Measurements from ENCODE around the gene ZNF417. TPM values are rescaled to one million over a fixed set of nuclear protein-coding genes. Genes with fewer than 3 reads are reported as not detected.
A peak's percentile ranks its signal among the peaks of the same experiment; 100 is the strongest.

The ZNF417 gene
- 5.9 and 7.4 TPM in 2 replicates for total RNA-seq (2014; rRNA removed; shearing (Covaris generic))

DNA sequence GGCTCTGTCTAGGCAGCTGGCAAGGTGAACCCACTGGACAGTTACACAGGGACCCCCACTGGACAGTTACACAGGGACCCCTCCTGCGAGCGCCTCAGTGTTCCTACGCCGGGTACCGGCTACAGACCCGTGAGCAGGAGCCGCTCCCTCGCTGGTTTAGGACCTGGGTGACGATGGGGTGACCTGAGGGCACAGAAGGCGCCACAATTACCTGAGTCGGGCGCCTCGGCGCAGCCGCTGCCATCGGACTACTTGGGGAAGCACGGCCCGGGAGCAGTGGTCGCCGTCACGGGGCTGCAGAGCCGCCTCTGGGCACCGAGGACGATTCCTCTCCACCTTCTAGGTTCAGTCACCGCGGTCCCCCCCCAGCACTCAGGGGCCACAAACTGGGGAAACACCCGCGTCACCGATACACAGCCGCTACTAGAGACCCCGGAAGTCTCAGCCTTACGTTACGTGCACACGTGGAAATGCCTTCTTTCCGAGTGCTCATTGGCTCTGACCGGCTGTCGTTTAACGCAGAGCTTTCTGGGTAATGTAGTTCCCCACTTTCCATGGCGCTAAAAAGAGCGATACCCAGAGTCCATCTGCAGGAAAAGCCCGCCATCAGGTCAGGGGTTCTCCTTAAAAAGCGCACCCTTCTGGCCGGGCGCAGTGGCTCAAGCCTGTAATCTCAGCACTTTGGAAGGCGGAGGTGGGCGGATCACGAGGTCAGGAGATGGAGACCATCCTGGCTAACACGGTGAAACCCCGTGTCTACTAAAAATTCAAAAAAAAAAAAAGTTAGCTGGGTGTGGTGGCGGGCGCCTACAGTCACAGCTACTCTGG is at the start of gene ZNF417:
Gene ZNF417, minus strand, starts transcription at position 425 of the 828 bp plus-strand sequence. Its CDS starts 181 bp downstream, at position 244.
- DNase-seq (ENCODE audit: low read depth), result peak; percentile 96

GRCh38 chr19:57964761-57965160 is 48.4 kb upstream of the ZNF417 start:
- no peak for DNase-seq (ENCODE audit: low read depth)

GRCh38 chr19:57961785-57962184 is 45.4 kb upstream of the ZNF417 start:
- no peak for DNase-seq (ENCODE audit: low read depth)

- no peak for DNase-seq (ENCODE audit: low read depth)
These were observed 38.6 kb upstream of the ZNF417 start for GRCh38 chr19:57954996-57955395.

DNA sequence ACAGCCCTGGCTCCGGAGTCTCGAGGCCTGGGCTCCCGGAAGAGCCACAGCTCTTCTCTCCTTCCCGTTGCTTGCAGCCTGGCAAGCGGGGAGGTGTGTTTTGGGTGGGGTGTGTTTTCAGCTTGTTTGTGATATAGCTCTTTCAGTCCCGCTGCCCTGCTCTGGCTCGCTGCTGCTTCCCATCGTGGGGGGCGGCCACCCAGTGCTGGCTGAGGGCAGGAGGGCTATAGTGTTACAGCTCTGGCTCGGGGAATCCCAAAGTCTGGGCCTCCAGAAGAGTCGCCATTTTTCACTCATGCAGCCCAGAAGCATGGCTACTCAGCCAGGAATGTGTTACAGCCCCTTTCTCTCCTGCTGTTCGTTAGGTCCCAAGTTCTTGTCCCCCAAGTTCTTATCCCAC is 33.3 kb upstream of the ZNF417 start:
- no peak for DNase-seq (ENCODE audit: low read depth)

DNA sequence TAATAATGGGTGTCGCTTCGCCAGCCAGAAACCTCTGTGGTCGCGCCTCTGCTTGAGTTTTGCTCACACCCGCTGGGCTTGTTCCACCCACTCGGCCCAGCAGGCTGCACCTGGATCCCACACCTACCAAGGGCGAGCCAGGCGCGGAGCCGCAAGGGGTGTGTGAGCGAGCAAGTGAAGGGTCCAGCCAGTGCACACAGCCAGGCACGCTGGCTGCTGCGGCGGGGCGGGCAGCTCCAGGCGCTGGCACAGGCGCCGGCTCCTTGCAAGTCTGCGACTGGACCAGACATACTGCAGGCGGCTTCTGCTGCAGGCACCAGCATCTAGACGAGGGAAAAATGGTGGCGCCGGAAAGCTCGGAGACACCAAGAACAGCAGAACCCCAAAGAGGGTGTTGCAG is 32.9 kb upstream of the ZNF417 start:
- no peak for DNase-seq (ENCODE audit: low read depth)

DNA sequence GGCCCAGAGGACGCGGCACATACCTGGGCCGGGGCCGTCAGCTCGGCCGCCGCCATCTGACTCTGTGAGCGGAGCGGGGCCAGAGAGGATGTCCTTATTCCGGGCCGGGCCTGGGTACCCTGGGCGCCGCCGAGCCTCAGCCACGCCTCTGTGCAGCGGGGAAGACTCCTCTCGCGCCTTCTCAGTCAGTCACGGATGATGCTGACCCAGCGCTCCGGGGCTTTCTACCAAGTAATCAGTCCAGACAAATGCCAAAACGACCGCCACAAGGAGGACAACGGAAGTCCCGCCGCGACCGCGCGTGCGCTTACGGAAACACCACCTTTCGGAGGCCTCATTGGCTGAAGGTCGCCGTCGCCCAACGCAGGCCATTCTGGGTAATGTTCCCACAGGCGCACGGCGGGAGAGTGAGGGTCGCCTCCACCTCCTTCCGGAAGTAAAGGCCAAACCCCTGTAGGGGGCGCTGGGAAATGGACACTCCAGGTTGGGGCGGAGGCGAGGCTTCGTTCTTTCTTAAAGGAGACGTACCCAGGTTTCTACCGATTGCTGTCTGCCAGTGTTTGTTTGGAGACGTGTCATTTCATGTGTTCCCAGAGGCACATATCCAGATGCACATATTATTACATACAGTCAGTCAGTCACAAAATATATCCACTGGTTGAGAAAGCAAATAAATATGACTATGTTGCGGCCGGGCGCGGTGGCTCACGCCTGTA is 31.2 kb upstream of the ZNF417 start, which contains the start of gene ZNF256:
Gene ZNF256, minus strand, starts transcription at position 288 of the 716 bp plus-strand sequence. Its CDS starts 232 bp downstream, at position 56.
- DNase-seq (ENCODE audit: low read depth), result peak; percentile 96

DNA sequence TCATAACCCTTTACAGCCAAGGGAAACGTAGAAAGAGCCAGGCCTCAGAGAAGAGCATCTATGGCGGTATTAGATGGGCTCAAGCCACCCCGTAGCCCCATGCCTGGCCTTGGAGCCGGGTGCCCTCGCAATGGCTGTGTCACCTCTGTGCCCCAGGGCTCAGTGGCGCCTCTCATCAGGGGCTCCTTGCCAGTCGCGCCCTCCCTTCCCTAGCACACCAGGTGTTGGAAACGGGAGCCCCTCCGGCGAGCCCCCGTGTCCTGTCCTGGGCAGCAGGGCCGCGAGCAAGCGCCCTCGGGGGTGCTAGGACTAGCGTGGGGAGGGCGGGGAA is 30.7 kb upstream of the ZNF417 start:
- peak; percentile 10 for DNase-seq (ENCODE audit: low read depth)

DNA sequence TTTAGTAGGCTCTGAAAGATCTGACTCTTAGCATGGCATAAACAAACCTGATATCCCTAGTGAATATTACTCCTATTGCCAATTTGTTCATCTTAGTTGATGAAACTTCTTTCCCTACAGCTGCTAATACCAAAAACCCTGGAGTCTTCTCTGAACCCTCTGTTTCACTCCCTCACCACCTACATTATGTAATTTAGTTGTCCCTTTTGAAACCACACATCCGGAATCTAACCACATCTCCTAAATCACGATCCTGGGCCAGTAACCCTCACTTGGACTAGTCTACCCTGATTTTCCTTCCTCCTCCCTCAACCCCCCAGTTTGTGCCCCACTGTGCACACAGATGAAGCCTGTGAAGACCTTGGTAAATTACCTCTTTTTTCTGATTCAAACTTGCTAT is 29.9 kb upstream of the ZNF417 start:
- no peak for DNase-seq (ENCODE audit: low read depth)

GRCh38 chr19:57941593-57941992 is 25.2 kb upstream of the ZNF417 start:
- DNase-seq (ENCODE audit: low read depth), result no peak

GRCh38 chr19:57935731-57936130 is 19.3 kb upstream of the ZNF417 start:
- DNase-seq (ENCODE audit: low read depth), result no peak

DNA sequence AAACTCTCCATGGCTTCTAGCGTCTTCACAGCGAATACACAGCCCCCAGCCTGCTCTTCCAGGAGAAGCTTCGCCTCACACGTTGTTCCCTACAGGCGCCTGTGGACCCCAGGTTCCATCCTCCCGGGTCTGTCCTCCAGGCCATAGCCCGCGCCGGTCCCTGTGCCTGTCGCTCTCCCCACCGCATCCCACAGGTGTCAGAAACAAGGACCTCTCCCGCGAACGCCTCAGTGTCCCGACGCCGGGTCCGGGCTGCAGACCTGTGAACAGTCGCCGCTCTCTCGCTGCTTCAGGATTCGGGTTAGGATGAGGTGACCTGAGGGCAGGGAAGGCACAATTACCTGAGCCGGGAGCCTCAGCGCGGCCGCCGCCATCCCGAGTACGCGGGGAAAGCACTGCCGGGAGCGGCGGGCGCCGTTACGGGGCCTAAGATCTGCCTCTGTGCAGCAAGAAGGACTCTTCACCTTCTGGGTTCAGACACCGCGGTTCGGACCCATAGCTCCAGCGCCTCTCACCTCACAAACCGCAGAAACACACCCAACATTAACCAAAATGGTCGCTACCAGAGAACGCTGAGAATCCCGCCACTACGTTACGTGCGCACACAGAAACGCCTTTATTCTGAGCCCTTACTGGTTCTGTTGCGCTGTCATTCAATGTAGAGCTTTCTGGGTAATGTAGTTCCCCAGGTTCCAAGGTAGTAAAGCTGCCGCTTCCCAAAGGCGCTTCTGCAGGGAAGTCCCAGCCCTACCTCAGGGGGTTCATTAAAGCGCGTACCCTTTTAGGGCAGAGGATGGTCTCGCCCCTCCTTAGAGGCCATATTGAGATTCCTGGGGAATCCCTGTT is 18.7 kb upstream of the ZNF417 start, which contains the start of gene ZNF418:
Gene ZNF418, minus strand, starts transcription at position 583 of the 846 bp plus-strand sequence. CDS start 1,580 bp downstream, outside the sequence.
- DNase-seq (ENCODE audit: low read depth), result peak; percentile 82

- no peak for DNase-seq (ENCODE audit: low read depth)
These were observed 11.2 kb upstream of the ZNF417 start for GRCh38 chr19:57927587-57927986.

- no peak for DNase-seq (ENCODE audit: low read depth)
These were observed 1.9 kb downstream of the ZNF417 start for GRCh38 chr19:57914531-57914930.

DNA sequence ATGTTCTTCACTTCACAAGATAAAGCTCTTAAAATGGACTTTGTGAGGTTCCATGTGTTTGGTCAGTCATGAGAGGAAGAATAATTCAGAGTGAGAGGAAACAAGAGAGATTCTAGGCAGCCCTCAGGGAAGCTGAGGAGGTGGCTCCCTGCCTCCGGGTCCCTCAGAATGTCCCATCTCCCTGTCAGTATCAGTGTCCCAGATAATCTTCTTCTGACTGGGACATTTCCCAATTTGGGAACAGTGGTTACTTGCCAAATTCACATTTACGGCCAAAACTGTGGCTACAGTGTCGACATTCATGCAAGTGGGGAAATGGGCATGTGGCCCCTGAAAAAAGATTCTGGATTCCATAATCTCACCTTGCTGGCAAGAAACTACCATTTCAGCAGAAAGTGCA is 9.0 kb downstream of the ZNF417 start:
- no peak for DNase-seq (ENCODE audit: low read depth)

GRCh38 chr19:57905258-57905657 is 11.1 kb downstream of the ZNF417 start:
- DNase-seq (ENCODE audit: low read depth), result no peak

- DNase-seq (ENCODE audit: low read depth), result no peak
These were observed 12.7 kb downstream of the ZNF417 start for GRCh38 chr19:57903618-57904184.

DNA sequence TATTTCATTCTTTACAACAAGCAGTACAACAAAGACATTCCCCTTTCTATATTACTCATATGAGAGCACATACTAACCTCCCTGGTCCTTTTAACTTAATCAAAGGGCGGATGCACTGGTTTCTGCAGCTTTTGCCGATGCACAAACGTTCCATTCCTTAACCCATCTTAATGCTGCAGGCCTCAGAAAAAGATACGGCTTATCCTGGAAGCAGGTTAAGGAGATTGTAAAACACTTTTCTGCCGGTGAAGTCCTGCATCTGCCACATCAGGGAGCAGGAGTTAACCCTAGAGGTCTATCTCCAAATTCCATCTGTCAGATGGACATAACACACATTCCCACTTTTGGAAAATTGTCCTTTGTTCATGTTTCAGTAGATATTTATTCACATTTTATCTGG is 16.1 kb downstream of the ZNF417 start:
- DNase-seq (ENCODE audit: low read depth), result no peak

DNA sequence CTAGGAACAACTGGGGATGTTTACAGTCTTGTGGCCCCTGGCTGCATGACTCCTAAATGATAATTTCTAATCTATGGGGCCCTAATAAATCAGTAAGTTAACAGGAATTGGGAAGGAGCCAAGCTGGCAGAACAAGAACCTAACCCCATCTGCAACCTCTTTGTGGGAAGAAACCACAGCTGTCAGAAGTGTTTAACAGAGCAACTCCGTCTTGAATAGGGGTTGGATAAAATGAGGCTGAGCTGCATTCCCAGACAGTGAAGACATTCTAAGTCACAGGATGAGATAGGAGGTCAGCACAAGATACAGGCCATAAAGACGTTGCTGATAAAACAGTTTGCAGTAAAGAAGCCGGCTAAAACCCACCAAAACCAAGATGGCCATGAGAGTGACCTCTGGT is 25.7 kb downstream of the ZNF417 start:
- DNase-seq (ENCODE audit: low read depth), result peak; percentile 67

DNA sequence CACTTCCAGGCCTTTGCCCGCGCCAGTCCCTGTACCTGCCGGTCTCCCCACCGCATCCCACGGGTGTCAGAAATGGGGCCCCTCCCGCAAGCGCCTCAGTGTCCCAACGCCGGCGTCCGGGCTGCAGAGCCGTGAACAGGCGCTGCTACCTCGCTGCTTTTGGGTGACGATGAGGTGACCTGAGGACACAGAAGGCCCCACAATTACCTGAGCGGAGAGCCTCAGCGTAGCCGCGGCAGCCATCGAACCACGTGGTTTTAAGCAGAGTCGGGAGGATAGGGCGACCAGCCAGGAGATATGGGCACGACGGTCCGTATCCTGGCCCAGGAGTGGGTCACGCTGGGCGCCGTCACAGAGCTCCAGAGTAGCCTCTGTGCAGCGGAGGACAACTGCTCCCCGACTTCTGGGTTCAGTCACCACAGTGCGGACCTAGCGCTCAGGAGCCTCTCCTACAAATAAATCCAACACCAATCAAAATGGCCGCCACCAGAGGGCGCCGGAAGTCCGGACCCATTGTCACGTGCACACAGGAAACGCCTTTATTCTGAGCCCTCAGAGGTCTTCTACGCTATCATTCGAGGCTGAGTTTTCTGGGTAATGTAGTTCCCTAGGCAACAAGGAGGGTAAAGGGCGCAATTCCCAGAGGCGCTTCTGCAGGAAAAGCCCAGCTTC is 27.7 kb downstream of the ZNF417 start, which contains the start of gene ZNF814:
Gene ZNF814, minus strand, starts transcription at position 478 of the 672 bp plus-strand sequence. Its CDS starts 235 bp downstream, at position 243.
- DNase-seq (ENCODE audit: low read depth), result peak; percentile 47

DNA sequence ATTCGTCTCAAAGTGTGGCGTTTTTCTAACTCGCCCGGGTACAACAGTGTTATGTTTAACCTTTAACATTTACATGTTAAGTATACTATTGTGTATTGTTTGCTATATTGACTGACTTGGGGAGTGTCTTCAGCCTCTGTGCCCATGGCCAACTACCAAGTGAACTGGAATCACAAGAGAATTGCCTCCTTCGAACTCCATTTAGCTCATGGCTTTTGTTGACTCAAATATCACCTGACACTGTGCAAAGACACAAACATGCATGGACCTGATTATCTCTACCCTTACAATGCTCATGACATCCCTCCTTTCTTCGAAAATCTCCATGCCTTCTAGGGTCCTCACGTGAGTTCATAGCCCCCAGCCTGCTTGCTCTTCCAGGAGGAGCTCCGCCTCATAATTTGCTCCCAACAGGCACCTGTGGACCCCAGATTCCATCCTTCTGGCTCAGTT is 28.3 kb downstream of the ZNF417 start:
- no peak for DNase-seq (ENCODE audit: low read depth)
